Common myeloid progenitor, CD34-positive (primary cell): Measurements from ENCODE around the gene KIT.

ENCODE experiments used
- CTCF ChIA-PET: fragments of 350-600 bp; sonication (Branson Sonifier 250); formaldehyde crosslinking; loops from one replicate; lab custom pipeline; 2021; ENCODE audit warnings: antibody characterized with exemption; lab: Charles Lee
- POLR2A ChIA-PET: fragments of 350-600 bp; sonication (Branson Sonifier 250); formaldehyde crosslinking; loops from one replicate; lab custom pipeline; 2021; ENCODE audit warnings: antibody characterized with exemption; lab: Charles Lee
- DNase-seq, 3 donors: peaks; one replicate each; pipeline versions ENCODE4 v3.0.0 to v3.0.0-alpha.2; 2013
- H3K27ac ChIP-seq, 2 experiments: 1 replicate in 1 of 2; 2 replicates in 1 of 2; pipeline ENCODE4 v1.7.0; 2013; ENCODE audit warnings: inconsistent platforms in 2 of 2, low read length in 2 of 2, mild to moderate bottlenecking in 2 of 2, low read depth in 1 of 2, moderate library complexity in 1 of 2; ENCODE audit not compliant: severe bottlenecking in 2 of 2, insufficient read depth in 1 of 2, poor library complexity in 1 of 2
- H3K27me3 ChIP-seq, 5 experiments: replicated peaks in 2 of 5; 1 replicate in 3 of 5; 2 replicates in 2 of 5; pipeline versions ENCODE4 v1.6.1 to v1.7.0; 2013; ENCODE audit warnings: low read length in 4 of 5, mild to moderate bottlenecking in 2 of 5, moderate library complexity in 2 of 5, inconsistent platforms in 1 of 5; ENCODE audit not compliant: insufficient read depth in 5 of 5, control insufficient read depth in 4 of 5
- H3K36me3 ChIP-seq, 4 experiments: 1 replicate in 2 of 4; 2 replicates in 2 of 4; pipeline versions ENCODE4 v1.6.1 to v1.7.0; 2013; ENCODE audit warnings: low read length in 3 of 4, control low read depth in 1 of 4, mild to moderate bottlenecking in 1 of 4; ENCODE audit not compliant: control insufficient read depth in 4 of 4, insufficient read depth in 4 of 4
- H3K4me1 ChIP-seq, 4 experiments: 1 replicate in 3 of 4; 2 replicates in 1 of 4; pipeline versions ENCODE4 v1.6.1 to v1.7.1; 2013; ENCODE audit warnings: low read length in 3 of 4, mild to moderate bottlenecking in 3 of 4, control low read depth in 1 of 4, inconsistent platforms in 1 of 4, moderate library complexity in 1 of 4; ENCODE audit not compliant: control insufficient read depth in 4 of 4, insufficient read depth in 4 of 4; ENCODE audit errors: control extremely low read depth in 1 of 4
- H3K4me3 ChIP-seq, 7 experiments: 1 replicate in 4 of 7; 2 replicates in 3 of 7; pipeline versions ENCODE4 v1.5.1 to v1.7.0; 2013; ENCODE audit warnings: mild to moderate bottlenecking in 7 of 7, low read length in 6 of 7, moderate library complexity in 6 of 7, inconsistent platforms in 2 of 7, low read depth in 2 of 7, control low read depth in 1 of 7; ENCODE audit not compliant: insufficient read depth in 4 of 7, control insufficient read depth in 1 of 7; ENCODE audit errors: extremely low read depth in 1 of 7
- H3K9me3 ChIP-seq, 5 experiments: 1 replicate in 4 of 5; 2 replicates in 1 of 5; pipeline versions ENCODE4 v1.6.1 to v1.7.1; 2013; ENCODE audit warnings: low read length in 4 of 5, mild to moderate bottlenecking in 2 of 5, inconsistent platforms in 1 of 5, low read depth in 1 of 5, moderate library complexity in 1 of 5; ENCODE audit not compliant: control insufficient read depth in 4 of 5, insufficient read depth in 2 of 5; ENCODE audit errors: control extremely low read depth in 1 of 5
- WGBS: methylation state at CpG from one replicate; pipeline ENCODE4 v1.1.5; 2013; ENCODE audit not compliant: insufficient coverage; 5-methylcytosine and 5-hydroxymethylcytosine counted together

The KIT gene

DNA sequence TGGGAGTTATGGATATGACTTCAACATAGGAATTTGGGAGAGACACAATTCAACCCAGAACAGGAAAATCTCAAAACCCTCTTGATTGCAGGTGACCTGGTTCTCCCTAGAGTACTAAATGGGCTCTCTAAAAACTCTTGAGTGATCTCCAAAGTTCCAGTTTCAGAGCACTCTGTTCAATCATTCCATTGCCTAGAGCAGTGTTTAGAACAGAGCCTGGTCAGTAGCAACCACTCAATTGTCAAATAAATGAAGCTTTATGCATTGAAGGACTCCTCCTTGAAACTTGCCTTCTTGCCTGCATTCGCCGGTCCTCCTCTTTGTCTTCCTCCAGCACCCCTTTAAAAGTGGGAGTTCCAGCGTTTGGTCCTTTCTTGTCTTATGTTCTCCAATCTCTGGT, 85.8 kb downstream of the KIT start:
- Histone ChIP-seq H3K36me3 (peaks cover 11 to 45% (median 26%) of the 10 kb centered on the region in 4 experiments), H3K4me1 (peaks cover 0 to 23% (median 13%) of the 10 kb centered on the region in 4 experiments), H3K27ac (no peak overlapping the region), H3K27me3 (no peaks in the 10 kb centered on the region), H3K4me3 (no peak overlapping the region), H3K9me3 (peaks cover 0 to 17% (median 5%) of the 10 kb centered on the region in 5 experiments)
- POLR2A ChIA-PET, result no interaction called here
- no peak for DNase-seq
- CTCF ChIA-PET, result no interaction called here
- 71% methylated on average over 2 of the region's 3 CpGs for WGBS

DNA sequence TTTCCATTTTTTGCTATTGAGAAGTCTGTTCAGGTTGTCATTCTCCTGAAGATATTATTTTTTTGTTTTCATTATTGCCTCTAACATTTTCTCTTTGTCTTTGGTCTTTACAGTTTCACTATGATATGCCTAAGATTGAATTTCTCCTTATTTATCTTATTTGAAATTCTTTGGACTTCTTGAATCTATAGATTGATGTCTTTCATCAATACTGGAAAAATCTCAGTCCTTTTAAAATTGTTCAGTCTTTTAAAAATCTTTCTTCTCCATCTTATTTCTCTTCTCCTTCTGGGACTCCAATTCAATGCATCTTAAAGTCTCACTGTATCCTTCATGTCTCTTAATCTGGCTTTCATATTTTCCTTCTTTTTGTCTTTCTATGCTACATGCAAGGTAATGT, 86.7 kb downstream of the KIT start:
- Histone ChIP-seq H3K4me3 (no peak overlapping the region), H3K27me3 (no peaks in the 10 kb centered on the region), H3K9me3 (peaks cover 0 to 17% (median 5%) of the 10 kb centered on the region in 5 experiments), H3K4me1 (peaks cover 0 to 23% (median 13%) of the 10 kb centered on the region in 4 experiments), H3K27ac (no peak overlapping the region), H3K36me3 (peaks cover 11 to 36% (median 17%) of the 10 kb centered on the region in 4 experiments)
- ChIA-PET POLR2A (no interaction called here), CTCF (no interaction called here)
- no peak for DNase-seq

DNA sequence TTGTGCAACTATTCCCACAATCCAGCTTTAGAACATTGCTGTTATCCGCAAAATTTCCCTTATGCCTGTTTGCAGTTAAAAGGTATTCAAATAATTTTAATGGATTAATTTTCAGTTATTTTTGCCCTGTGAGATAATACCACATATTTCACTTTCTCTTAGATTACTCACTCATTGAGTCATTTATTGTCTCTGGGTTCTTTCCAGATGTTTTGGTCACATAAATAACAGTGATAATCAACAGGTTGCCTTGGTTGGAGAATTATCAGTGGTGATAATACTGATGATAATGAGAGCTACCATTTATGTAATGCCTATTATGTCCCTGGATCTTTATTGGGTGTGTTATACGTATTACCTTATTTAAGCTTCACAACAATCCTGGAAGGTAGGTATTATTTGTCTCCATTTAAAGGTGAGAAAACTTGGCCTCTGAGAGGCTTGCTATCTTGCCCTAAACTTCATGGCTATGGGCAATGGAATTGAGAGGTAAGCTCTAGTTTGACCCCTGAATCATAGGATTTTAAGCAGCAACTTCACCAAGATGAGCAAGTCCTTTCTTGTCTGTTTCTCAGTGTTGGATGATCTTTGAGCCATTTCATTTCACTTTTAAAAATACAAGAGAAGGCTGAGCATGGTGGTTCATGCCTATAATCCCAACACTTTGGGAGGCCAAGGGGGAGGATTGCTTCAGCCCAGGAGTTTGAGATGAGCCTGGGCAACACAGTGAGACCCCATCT, 87.4 kb downstream of the KIT start:
- no CpG with 5 or more reads among the region's 2 CpGs for WGBS
- H3K9me3 ChIP-seq, result peaks cover 0 to 17% (median 5%) of the 10 kb centered on the region in 5 experiments
- peaks cover 5 to 29% (median 13%) of the 10 kb centered on the region in 4 experiments for H3K36me3 ChIP-seq
- peaks cover 0 to 23% (median 14%) of the 10 kb centered on the region in 4 experiments for H3K4me1 ChIP-seq
- CTCF ChIA-PET, result interaction anchor here (1.2 kb wide), 1 partner anchor 20 kb away, joined by 3 read pairs; no protein-coding TSS in a partner anchor
- no peak overlapping the region for H3K4me3 ChIP-seq
- no peak for DNase-seq
- no peaks in the 10 kb centered on the region for H3K27me3 ChIP-seq
- no peak overlapping the region for H3K27ac ChIP-seq
- POLR2A ChIA-PET, result interaction anchor here (0.5 kb wide), 1 partner anchor 1604 kb away, joined by 3 read pairs; no protein-coding TSS in a partner anchor

DNA sequence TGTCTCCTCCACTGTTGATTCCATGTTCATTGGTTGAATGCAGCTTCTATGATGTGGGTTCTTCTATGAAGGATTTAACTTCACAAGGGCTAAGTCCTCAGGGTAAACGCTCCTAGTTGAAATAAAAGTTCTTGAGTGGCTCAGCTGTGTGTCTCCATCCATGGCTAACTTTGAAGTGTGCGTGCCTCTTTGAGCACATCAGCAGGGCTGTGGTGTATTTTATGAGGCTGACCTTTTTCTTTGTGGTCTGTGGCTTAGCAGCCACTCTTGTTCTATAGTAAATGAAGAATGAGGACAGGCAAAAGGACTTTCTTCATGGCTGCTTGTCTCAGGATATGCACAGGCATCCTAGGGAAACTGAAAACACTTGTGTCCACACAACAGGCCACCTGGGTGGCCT, 88.5 kb downstream of the KIT start:
- H3K27ac ChIP-seq, result no peak overlapping the region
- WGBS, result 57% methylated on average over 1 of the region's 2 CpGs
- POLR2A ChIA-PET, result no interaction called here
- H3K27me3 ChIP-seq, result no peaks in the 10 kb centered on the region
- H3K36me3 ChIP-seq, result peaks cover 3 to 24% (median 7%) of the 10 kb centered on the region in 4 experiments
- no peak overlapping the region for H3K4me3 ChIP-seq
- DNase-seq, result peak in 2 of 3 donors; percentile 35 to 50
- H3K4me1 ChIP-seq, result peaks cover 0 to 23% (median 14%) of the 10 kb centered on the region in 4 experiments
- H3K9me3 ChIP-seq, result peaks cover 0 to 17% (median 5%) of the 10 kb centered on the region in 5 experiments
- CTCF ChIA-PET, result interaction anchor here (1.2 kb wide), 1 partner anchor 21 kb away, joined by 3 read pairs; no protein-coding TSS in a partner anchor

DNA sequence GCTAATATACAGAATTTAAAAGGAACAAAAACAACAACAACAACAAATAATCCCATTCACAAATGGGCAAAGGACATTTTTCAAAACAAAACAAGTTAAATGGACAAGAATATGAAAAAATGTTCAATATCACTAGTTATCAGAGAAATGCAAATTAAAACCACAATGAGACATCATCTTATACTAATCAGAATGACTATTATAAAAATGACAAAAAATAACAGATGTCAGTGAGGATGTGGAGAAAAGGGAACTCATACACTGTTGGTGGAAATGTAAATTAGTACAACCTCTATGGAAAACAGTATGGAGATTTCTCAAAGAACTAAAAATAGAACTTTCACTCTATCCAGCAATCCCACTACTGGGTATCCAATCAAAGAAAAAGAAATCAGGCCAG, 92.6 kb downstream of the KIT start:
- Histone ChIP-seq H3K36me3 (peaks cover under 1 to 9% (median 4%) of the 10 kb centered on the region in 4 experiments), H3K4me3 (no peak overlapping the region), H3K27ac (no peak overlapping the region), H3K4me1 (peaks cover 0 to 11% (median 5%) of the 10 kb centered on the region in 4 experiments), H3K9me3 (peaks cover 0 to 11% (median 4%) of the 10 kb centered on the region in 5 experiments), H3K27me3 (no peaks in the 10 kb centered on the region)
- ChIA-PET POLR2A (no interaction called here), CTCF (interaction anchor here (1.4 kb wide), 1 partner anchor 13 kb away, joined by 6 read pairs; no protein-coding TSS in a partner anchor)
- peak in 2 of 3 donors; percentile 52 to 60 for DNase-seq

DNA sequence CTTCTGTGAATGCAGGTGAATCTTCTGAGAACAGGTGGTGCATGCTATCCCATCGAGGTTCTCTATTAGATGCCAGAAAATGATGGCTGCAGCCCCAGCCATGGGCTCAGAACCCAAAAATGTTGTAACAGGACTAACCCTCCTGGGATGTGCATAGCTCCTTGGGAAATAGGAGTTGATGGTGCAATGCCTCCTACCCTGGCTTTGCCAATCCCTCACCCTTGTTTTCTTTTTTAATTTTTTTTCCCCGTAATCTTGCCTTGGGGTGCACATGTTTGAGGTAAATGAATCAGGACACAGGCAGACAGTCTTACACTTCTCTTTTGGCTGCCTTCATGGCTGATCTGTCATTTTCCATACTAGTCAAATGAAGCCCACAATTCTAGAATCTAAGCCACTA, 96.6 kb downstream of the KIT start:
- CTCF ChIA-PET, result interaction anchor here (1.2 kb wide), 1 partner anchor 10 kb away, joined by 3 read pairs; no protein-coding TSS in a partner anchor
- DNase-seq, result no peak

DNA sequence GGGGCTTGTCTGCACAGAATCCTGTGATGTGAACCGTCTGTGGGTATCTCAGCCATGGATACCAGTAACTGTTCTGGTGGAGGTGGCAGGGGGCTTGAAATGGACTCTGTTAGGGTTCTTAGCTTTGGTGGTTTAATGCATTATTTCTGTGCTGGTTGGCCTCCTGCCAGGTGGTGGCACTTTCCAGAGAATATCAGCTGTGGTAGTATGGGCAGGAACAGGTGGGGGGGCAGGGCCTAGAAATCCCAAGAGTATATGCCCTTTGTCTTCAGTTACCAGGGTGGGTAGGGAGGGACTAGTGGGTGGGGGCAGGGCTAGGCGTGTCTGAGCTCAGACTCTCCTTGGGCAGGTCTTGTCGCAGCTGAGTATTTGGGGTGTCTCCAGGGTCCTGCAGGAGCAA, 106.7 kb downstream of the KIT start:
- WGBS, result 93% methylated on average over 2 of the region's 3 CpGs
- ChIA-PET CTCF (interaction anchor here (1.6 kb wide), 1 partner anchor 10 kb away, joined by 3 read pairs; no protein-coding TSS in a partner anchor), POLR2A (no interaction called here)
- Histone ChIP-seq H3K4me1 (peaks cover 0 to 10% (median 0%) of the 10 kb centered on the region in 4 experiments), H3K4me3 (no peak overlapping the region), H3K27ac (no peak overlapping the region), H3K9me3 (peaks cover 0 to 14% (median 0%) of the 10 kb centered on the region in 5 experiments), H3K36me3 (no peaks in the 10 kb centered on the region), H3K27me3 (no peaks in the 10 kb centered on the region)
- DNase-seq, result no peak

More for the DNA sequence above, 96.6 kb downstream of the KIT start:
- Histone ChIP-seq H3K27ac (no peak overlapping the region), H3K36me3 (no peaks in the 10 kb centered on the region), H3K4me1 (peaks cover 0 to 2% (median 0%) of the 10 kb centered on the region in 4 experiments), H3K4me3 (no peak overlapping the region), H3K27me3 (no peaks in the 10 kb centered on the region), H3K9me3 (peaks cover 0 to 8% (median 2%) of the 10 kb centered on the region in 5 experiments)
- POLR2A ChIA-PET, result no interaction called here
- WGBS, result 100% methylated on average over 2 of the region's 2 CpGs
